ENCODE data around the gene DKK3.

DKK3 gene

GRCh38 chr11:12003336-12003735 is 5.1 kb downstream of the DKK3 start:
- DNase-seq: no peak

GRCh38 chr11:12001186-12001585 is 7.2 kb downstream of the DKK3 start:
- DNase-seq: no peak

- peak; percentile 62 for DNase-seq
Observed at GRCh38 chr11:11998091-11998781, 10.2 kb downstream of the DKK3 start.

GRCh38 chr11:11997049-11997322 is 11.4 kb downstream of the DKK3 start:
- no peak for DNase-seq

GRCh38 chr11:11996321-11997048 is 11.9 kb downstream of the DKK3 start:
- DNase-seq: no peak

- DNase-seq: no peak
Observed at GRCh38 chr11:11995601-11996000, 12.8 kb downstream of the DKK3 start.

- no peak for DNase-seq
Observed at GRCh38 chr11:11993839-11994238, 14.6 kb downstream of the DKK3 start.

- DNase-seq: no peak
Observed at GRCh38 chr11:11992257-11993212, 15.9 kb downstream of the DKK3 start.

- no peak for DNase-seq
Observed at GRCh38 chr11:11989774-11990744, 18.4 kb downstream of the DKK3 start.

- no peak for DNase-seq
Observed at GRCh38 chr11:11988681-11989261, 19.7 kb downstream of the DKK3 start.

- no peak for DNase-seq
Observed at GRCh38 chr11:11988099-11988651, 20.3 kb downstream of the DKK3 start.

GRCh38 chr11:11987503-11988022 is 20.9 kb downstream of the DKK3 start:
- DNase-seq: peak; percentile 5

GRCh38 chr11:11985954-11986949 is 22.2 kb downstream of the DKK3 start:
- DNase-seq: no peak

- DNase-seq: no peak
Observed at GRCh38 chr11:11985016-11985715, 23.3 kb downstream of the DKK3 start.

GRCh38 chr11:11984563-11984962 is 23.9 kb downstream of the DKK3 start:
- no peak for DNase-seq

- no peak for DNase-seq
Observed at GRCh38 chr11:11983427-11983826, 25.0 kb downstream of the DKK3 start.

GRCh38 chr11:11982975-11983374 is 25.5 kb downstream of the DKK3 start:
- DNase-seq: no peak

GRCh38 chr11:11982461-11982860 is 26.0 kb downstream of the DKK3 start:
- no peak for DNase-seq

GRCh38 chr11:11981840-11982239 is 26.6 kb downstream of the DKK3 start:
- DNase-seq: no peak

All from activated CD4-positive, alpha-beta T cell treated with anti-CD3 and anti-CD28 coated beads, Interleukin-2, Interleukin-6, amounts not matched to agents 100 ng/mL and 50 ng/mL, durations not matched to agents 16 hours and 8 hours (primary cell).